Medulla oblongata (tissue), 1 donor: ENCODE measurements around the gene NDUFAB1.
"Not testable (repeated sequence)": the region's sequence is repeated elsewhere in the genome, so short reads cannot be mapped to it uniquely, and the experiment has no call there.

Experiments
- DNase-seq: peaks from one replicate; pipeline ENCODE4 v3.0.0-alpha.2; 2015; ENCODE audit errors: extremely low spot score

Gene NDUFAB1

DNA sequence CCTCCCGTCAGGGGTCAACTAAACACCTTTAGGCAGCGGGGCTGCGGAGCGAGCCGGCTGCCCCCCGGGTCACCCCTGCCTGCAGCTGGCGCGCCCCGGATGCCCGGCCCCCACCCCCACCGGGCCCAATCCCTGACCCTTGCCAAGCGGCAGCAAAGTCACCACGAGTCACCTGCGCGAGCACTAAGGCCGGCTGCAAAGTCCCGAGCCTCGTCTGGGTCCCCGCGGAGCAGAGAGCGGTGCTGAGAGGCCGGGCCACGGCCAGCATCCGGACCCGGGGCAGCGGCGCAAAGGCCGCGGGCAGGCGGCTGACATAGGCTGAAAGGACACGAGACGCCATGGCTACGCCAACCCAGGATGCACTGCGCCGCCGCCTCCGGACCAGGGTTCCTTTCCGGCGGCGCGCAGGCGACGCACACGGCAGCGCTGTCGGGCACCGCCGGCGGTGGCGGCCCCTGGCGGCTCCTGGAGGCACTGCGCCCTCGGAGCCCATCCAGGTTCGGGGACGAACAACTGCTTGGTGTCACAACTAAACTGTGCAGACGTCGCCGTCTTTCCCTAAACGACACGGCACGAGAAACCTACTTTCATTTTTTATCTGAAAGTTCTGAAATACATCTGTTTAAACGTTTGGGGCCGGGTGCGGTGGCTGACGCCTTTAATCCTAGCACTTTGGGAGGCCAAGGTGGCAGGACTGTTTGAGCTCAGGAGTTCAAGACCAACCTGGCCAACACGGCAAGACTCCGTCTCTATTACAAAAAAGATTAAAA is at the start of gene NDUFAB1:
Gene NDUFAB1, minus strand, starts transcription at position 366 of the 770 bp plus-strand sequence. Its CDS starts 26 bp downstream, at position 340.
- peak; percentile 90 for DNase-seq

DNA sequence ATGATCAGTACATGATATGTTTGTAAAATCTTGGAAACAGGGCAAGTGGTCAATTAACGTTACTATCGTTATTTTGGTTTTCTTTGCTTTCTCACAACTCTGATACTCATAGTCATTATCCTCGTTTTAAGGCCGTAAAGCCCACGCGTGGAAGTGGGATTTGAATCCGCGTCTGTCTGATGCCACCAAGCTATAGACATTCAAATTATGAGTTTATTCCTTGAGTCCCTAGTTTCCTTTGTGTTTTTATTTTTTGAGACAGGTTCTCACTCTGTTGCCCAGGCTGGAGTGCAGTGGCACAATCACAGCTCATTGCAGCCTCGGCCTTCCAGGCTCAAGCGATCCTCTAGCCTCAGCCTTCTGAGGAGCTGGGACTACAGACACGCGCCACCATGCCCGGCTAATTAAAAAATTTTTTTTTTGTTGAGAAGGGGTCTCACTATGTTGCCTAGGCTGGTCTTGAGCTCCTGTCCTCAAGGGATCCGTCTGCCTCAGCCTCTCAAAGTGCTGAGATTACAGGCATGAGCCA is 46.2 kb upstream of the NDUFAB1 start:
- DNase-seq = no peak

DNA sequence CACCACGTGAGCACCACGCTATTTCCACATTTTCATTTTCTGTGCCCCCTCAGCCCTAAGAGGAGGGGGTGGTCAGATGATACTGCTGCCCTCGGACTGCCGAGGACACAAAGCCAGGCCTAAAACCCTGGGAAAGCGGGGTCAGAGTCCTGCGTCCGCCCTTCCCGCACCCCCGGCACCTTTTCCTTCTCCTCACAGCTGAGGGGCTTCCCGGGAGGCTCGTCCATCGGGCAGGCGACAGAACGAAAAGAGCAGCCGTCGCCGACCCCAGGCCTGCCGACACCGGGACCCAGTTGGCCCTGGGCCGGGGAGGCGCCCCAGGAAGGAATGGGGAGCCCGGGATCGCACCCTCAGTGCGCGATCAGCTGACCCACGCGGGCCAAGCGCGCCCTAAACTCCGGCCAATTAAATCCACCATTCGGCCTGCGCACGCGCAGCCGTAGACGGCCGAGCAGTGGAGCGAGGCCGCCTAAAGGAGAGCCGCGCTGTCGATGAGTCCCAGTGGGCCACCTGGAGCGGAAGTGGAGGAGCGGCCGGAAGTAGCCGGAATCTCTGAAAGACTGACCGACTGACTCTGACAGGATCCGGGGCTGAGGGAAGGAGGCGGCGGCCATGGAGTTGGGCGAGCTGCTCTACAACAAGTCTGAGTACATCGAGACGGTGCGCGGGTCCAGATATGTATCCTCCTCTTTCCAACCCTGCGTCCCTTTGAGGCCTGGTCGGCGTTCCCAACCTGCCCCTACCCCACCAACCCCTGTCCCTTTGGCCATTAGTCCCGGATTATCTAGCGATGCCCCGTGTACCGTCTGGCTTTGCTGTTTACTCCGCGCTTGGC is 45.0 kb upstream of the NDUFAB1 start, which contains the start of the genes DCTN5 and PALB2:
Gene DCTN5, plus strand, starts transcription at position 536 of the 835 bp plus-strand sequence. Its CDS starts 77 bp downstream, at position 613.
Gene PALB2, minus strand, starts transcription at position 380 of the 835 bp plus-strand sequence. Its CDS starts 153 bp downstream, at position 227.
- peak; percentile 96 for DNase-seq

DNA sequence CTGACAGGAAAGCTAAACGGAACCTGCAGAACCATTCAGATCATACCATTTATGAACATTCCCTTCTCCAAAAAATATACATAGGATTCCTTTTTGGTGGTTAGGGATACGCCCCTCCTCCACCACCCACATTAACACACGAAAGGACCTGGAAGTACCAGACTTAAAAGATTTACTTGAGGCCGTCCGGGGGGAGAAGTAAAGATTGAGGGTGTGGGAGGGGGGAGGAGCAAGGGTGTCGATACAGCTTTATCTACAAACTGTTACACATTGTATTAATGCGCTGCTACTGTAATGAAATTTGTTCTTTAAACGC is 44.5 kb upstream of the NDUFAB1 start:
- DNase-seq = no peak

DNA sequence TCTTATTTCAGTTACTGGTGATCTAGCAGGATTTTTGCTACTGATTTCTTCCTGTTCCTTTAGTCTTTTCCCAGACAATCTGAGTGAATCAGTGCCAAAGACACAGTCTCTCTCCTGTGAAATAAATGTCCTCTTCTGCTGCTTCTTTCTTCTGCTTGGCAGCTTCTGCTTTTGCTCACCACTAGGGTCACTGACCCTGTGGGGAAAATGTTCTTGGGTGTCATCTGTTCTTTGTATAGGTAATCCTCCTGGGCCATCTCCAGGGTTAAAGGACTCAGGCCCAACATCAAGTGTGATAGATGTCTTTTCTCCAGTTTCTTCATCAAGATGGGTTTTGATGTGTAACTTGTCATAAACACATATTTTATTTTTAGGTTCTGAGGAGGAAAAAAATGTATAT is 39.8 kb upstream of the NDUFAB1 start:
- no peak for DNase-seq

DNA sequence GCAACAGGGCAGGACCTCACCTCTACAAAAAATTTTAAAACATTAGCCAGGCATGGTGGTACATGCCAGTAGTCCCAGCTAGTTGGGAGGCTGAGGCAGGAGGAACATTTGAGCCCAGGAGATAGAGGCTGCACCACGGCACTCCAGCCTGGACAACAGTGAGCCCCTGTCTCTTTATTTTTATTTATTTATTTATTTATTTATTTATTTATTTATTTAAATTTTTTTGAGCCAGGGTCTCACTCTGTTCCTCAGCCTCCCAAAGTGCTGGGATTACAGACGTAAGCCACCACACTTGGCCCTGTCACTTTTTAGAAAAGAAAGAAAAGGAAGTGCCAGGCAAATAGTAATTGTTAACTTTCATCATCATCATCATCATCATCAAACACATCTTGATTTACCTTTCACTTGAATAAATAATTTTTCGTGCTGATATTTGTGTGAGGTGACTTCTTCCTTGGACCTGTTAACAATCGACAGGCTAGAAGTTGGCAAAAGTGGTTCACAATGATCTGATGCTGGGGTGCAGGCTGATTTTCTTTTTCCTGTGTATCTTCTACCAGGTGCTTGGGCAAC is 38.4 kb upstream of the NDUFAB1 start:
- DNase-seq = no peak

DNA sequence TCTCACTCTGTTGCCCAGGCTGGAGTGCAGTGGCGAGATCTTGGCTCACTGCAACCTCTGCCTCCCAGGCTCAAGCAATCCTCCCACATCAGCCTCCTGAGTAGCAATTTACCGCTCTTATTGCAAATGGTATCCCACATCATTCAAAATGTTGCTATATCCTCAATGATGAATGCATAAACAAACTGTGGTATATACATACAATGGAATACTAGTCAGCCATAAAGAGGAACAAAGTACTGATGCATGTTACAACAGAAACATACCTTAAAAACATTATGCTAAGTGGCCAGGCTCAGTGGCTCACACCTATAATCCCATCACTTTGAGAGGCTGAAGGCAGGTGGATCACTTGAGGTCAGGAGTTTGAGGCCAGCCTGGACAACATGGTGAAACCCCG is 35.8 kb upstream of the NDUFAB1 start:
- not testable (repeated sequence) for DNase-seq

DNA sequence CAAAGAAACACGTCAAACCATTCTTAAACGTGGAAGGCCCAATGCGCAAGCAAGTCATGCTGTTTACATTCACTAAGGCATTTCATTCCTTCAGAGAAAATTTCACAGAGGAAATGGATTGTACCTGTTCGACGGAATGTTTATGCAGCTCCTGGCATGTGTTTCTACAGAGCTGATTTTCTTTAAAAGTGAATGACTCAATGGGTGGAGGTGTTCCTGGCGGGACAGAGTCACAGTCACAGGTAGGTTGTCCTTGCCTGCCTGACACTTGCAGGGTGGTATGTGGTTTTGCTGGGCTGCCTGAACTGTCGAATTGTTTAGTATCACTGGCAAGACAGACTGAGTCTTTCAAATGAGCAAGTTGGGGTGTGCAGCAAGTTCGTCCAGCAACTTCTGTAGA is 33.4 kb upstream of the NDUFAB1 start:
- no peak for DNase-seq

DNA sequence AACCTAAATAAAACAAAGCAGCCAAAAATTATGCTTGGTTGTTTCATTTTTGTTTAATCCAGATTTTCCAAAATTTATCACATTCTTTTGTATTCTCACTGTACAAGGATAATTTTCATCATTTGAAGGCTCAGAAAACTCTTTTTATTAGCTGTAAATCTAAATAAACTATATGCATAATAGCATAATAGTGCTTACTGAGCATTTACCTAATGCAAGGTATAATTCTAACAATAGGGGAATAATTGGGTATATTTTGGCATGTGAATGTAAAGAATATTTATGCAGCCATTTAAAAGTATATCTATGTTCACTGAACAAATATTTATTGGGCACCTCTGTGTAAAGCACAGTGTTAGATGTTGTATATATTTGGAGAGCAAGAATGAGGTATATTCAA is 28.0 kb upstream of the NDUFAB1 start:
- no peak for DNase-seq

DNA sequence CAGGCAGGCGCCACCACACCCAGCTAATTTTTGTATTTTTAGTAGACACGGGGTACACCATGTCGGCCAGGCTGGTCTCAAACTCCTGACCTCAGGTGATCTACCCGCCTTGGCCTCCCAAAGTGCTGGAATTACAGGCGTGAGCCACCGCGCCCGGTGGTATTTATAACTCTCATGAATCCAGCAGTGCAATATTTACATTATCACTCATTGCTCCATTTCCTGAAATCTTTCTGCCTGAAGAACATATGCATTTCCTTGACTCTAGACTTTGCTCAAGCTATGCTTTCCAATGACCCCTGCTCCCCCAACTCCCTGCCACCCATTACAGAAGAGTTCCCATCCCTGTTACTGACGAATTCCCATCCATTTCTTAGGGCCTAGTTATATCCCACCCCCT is 19.7 kb upstream of the NDUFAB1 start:
- no peak for DNase-seq

DNA sequence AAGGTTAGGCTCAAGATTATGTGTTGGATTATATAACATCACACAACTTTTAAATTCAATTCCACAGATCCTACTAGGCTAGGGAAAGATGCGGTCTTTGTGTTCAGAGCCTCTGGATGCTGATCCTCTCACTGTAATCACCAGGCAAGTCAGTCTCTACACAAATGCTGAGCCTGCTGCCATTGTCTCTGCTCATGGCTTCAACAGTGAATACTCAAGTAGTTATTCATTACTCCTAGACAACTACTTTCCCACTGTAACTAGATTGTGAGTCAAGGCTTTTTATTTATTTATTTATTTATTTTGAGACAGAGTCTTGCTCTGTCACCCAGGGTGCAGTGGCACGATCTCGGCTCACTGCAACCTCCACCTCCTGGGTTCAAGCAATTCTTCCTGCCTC is 15.8 kb upstream of the NDUFAB1 start:
- no peak for DNase-seq

DNA sequence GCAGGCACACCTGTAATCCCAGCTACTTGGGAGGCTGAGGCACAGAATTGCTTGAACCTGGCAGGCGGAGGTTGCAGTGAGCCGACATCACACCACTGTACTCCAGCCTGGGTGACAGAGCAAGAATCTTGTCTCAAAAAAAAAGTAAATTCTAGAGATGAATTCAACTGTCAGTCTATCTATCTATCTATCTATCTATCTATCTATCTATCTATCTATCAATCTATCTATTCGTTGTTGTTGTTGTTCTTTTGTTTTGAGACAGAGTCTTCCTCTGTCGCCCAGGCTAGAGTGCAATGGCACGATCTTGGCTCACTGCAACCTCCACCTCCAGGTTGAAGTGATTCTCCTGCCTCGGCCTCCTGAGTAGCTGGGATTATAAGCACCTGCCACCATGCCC is 14.8 kb upstream of the NDUFAB1 start:
- DNase-seq = not testable (repeated sequence)

DNA sequence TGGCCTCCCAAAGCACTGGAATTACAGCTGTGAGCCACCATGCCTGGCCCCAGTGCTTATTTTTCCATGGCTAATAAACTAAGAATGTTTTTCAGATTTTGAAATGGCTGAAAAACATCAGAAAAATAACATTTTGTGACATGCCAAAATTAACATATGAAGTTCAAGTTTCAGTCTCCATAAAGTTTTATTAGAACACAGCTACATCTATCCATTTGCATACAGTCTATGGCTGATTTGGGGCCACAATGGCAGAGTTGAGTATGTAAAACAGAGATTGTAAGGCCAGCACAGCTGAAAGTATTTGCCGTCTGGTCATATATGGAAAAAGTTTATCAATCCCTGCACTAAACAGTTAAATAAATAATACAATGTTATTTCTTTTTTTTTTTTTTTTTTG is 13.8 kb upstream of the NDUFAB1 start:
- no peak for DNase-seq

DNA sequence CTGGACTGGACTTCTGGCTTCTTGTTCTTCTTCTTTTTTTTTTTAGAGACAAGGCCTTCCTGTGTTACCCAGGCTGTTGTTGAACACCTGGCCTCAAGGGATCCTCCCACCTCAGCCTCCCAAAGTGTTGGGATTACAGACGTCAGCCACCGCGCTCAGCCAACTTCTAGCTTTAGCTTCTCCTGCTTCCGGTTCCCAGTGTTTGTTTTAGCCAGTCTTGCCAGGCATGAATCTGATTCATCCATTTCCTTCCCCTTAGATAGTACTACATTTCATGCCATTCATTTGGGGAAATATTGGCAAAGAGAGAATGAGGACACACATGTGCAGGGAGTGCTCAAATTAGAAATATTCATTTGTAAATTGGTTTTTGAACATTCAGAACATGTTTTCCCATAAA is 12.1 kb upstream of the NDUFAB1 start:
- DNase-seq = no peak

DNA sequence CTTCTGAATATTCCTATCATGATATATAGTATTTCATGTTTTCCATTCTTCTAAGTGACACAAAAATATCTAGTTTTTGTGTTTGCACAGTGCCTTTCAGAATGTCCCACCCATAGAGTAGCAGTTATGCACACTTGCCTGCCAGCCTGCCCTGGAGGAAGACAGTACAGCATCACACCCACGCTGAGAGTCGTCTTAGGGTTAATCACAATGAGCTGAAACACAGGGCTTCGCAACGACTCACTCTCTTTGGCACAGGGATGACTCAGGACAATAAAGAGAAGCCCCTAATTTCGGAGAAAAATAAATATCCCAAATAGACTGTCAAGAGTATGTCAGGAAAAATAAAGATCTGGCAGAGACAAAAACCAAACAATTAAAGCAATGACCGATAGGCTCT is 11.6 kb upstream of the NDUFAB1 start:
- DNase-seq = no peak

DNA sequence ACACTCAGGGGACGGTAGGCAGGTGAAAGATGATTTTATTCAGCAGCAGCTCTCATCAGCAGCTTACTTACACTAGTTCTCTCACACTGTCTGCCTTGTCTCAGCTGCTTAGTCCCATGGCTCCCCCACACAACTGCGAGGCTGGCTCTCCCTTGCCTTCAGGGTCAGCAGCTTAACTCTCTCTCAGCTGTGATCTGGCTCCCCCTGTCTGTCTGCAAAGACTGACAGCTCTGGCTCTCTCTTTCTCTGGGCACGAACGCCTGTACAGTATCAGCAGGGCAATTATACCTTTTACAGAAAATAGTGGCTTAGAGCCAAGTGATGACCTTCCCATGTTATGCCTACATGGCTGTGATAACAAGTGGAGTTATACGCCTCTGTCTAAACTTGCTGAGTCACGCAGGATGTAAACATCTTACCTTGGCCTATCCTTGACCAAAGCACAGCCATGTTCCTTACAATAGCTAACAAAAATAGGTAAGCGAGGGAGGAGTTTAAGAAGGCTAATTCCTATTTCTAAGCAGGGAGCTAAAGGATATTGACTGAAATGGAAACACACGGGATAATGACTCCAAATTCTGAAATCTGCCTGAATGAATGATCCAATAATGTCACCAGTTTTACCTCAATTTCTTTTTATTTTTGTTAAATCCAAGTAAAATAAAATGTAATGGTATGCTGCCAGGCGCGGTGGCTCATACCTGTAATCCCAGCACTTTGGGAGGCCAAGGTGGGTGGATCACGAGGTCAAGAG is 1.1 kb upstream of the NDUFAB1 start:
- peak; percentile 7 for DNase-seq

DNA sequence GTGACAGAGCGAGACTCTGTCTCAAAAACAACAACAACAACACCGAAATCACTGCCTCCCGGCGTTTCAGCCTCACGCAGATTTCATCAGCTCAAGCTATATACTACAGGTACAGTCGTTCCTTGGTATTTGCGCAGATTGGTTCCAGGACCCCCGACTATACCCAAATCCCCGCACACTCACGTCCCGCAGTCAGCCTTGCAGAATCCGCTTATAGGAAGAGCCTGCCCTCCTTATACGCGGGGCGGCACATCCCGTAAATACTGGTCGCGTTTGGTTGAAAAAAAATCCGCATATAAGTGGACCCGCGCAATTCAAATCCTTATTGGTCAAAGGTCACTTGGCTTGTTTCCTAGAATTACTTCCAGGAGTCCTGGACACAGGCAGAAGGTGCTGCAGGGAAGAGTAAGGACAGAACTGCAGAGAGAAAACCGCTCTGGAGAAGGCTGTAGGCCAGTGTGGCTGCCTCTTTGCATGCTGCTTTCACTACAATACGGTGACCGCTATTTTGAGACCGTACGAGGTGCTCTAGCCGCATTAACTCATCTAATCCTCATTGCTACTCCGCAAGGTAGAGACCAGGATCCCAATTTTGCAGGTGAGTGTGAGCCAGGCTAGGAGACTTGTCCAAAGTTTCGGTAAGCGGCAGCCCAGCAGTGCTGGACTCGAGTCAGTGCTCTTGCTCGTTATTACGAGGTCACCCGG is 718 bp downstream of the NDUFAB1 start:
- DNase-seq = peak; percentile 9

DNA sequence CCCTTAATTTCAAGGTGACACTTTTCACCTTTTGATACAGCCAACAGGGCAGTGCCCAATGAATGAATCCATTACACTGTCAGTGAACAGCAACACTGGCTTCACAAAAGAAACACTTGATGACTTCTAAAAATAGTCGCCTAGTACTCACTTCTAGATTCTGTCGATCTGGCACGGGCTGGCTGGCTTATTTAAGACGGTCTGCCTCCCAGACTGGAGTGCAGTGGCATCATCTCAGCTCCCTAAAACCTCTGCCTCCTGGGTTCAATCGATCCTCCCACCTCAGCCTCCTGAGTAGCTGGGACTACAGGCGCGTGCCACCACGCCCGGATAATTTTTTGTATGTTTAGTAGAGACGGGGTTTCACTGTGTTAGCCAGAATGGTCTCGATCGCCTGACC is 1.9 kb downstream of the NDUFAB1 start:
- DNase-seq = no peak

DNA sequence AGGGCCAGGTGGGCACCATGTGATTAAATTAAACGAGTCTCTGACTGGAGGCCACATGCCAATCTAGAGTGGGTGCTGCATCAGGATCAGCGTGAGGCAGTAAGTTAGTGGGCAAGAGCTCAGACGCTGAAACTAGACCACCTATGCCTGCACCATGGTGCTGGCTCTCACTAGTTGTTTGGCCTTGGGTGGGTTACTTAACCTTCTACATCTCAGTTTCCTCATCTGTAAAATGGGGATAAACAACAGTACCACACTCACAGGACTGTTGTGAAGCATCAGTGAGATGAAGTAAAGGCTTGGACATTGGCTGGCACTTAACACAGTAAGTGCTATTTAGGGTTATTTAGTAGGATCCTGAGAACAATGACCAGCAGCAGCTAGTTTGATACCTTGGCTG is 5.9 kb downstream of the NDUFAB1 start:
- DNase-seq = no peak

DNA sequence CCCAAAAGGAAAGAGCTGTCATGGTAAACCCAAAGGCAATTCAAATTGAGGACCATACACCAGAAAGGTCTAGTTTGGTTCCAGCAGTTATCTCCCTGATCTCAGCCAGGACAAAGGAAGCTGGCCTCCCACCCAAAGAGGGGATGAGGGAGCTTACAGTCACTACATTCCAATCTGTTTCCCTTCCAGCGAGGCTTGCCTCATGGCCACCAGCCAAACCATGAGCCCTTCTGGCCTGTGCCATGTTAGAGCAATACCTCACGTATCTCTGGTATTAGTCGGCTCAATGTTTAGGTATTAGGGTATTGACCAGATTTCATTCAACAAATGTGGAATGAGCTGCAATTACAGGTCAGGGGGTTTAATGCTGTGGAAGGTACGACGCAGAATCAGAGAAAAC is 8.4 kb downstream of the NDUFAB1 start:
- DNase-seq = no peak
